SK-N-SH treated with all-trans-retinoic acid at 6 μM for 48 hours (cell line): ENCODE data around the gene ZFP92.

Source experiments
- ARNTL ChIP-seq: fragments of 450-650 bp; formaldehyde crosslinking; IDR thresholded peaks from 2 replicates; pipeline ENCODE4 v1.5.0; 2020; ENCODE audit warnings: low read depth, mild to moderate bottlenecking, moderate library complexity, borderline replicate concordance
- OSR1 ChIP-seq: fragments of 250-450 bp; sonication (Bioruptor Pico); IDR thresholded peaks from 2 replicates; pipeline ENCODE4 v1.8.0; 2022; ENCODE audit warnings: moderate library complexity, mild to moderate bottlenecking, inconsistent platforms
- TCF4 ChIP-seq: fragments of 250-450 bp; sonication (Bioruptor Pico); IDR thresholded peaks from 2 replicates; pipeline ENCODE4 v1.8.0; 2021; ENCODE audit warnings: mild to moderate bottlenecking, moderate library complexity, borderline replicate concordance

DNA sequence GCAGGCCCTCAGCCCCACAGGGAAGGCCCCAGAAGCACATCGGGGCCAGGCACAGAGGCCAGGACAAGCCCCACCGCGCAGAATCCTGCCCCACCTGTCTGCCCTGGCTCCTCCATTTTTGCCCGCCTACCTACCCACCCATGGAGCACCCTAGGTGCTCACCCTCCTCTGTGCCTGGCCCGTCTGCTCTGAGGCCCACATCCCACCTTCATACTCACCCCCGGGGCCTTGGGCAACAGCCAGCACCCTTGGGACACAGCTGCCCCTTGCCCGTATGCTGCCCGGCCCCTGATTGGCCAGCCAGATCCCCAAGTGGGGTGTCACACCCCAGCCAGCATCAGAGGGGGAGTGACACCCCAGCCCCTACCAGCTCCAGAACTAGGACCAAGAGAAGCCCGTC lies 45.4 kb downstream of the ZFP92 start:
- TF ChIP-seq ARNTL (CRISPR knock-in tag) (no peak), TCF4 (no peak), OSR1 (CRISPR knock-in tag) (no peak)
